Measurements from ENCODE around the gene B4GALT6. TPM values are rescaled to one million over a fixed set of nuclear protein-coding genes. Genes with fewer than 3 reads are reported as not detected.

Gene B4GALT6
- total RNA-seq, 1 donor from 2014 or later, result 17.7 TPM

- no peak overlapping the region for H3K27ac Mint-ChIP-seq (ENCODE audit: unreplicated experiment)
- no peaks in the 10 kb centered on the region for H3K9me3 Mint-ChIP-seq (ENCODE audit: unreplicated experiment)
- Histone ChIP-seq H4K20me1 (ENCODE audit: insufficient read depth, low read length) (no peaks in the 10 kb centered on the region), H3K9me3 (ENCODE audit: insufficient read depth, low read depth, low read length) (peaks cover 2% of the 10 kb centered on the region), H3K27ac (ENCODE audit: low read depth, low read length) (no peak overlapping the region), H3K36me3 (ENCODE audit: insufficient read depth, low read length) (no peaks in the 10 kb centered on the region), H2AFZ (ENCODE audit: low read depth, low read length) (no peak overlapping the region), H3K27me3 (ENCODE audit: insufficient read depth, low read length) (peaks cover 3% of the 10 kb centered on the region), H3K9ac (ENCODE audit: low read length) (no peak overlapping the region), H3K79me2 (ENCODE audit: insufficient read depth, low read length) (no peaks in the 10 kb centered on the region), H3K4me2 (ENCODE audit: low read length) (no peak overlapping the region), H3K4me1 (ENCODE audit: insufficient read depth, low read length) (no peaks in the 10 kb centered on the region), H3K4me3 (ENCODE audit: insufficient read depth, low read depth, low read length) (no peak overlapping the region)
- FAIRE-seq, result no peak
- no peak for TF ChIP-seq CTCF (IDR thresholded peaks at IDR 0.05; ENCODE audit: insufficient read depth, low read depth, low read length)
- TF ChIP-seq EZH2 (IDR thresholded peaks at IDR 0.05; ENCODE audit: insufficient read depth, low read length), result no peak
- no peak for DNase-seq (ENCODE audit: low read depth)
- no peaks in the 10 kb centered on the region for H3K27me3 Mint-ChIP-seq (ENCODE audit: low read depth, unreplicated experiment)
- no peaks in the 10 kb centered on the region for H3K4me1 Mint-ChIP-seq (ENCODE audit: low read depth, unreplicated experiment)
- no peaks in the 10 kb centered on the region for H3K36me3 Mint-ChIP-seq (ENCODE audit: low read depth, unreplicated experiment)
- H3K4me3 Mint-ChIP-seq (ENCODE audit: unreplicated experiment), result no peak overlapping the region
Observed at GRCh38 chr18:31695989-31696388, 11.6 kb upstream of the B4GALT6 start.

- H3K27ac ChIP-seq (ENCODE audit: low read depth, low read length), result no peak overlapping the region
- no peaks in the 10 kb centered on the region for H3K4me1 ChIP-seq (ENCODE audit: insufficient read depth, low read length)
- Mint-ChIP-seq H3K27me3 (ENCODE audit: low read depth, unreplicated experiment) (no peaks in the 10 kb centered on the region), H3K36me3 (ENCODE audit: low read depth, unreplicated experiment) (no peaks in the 10 kb centered on the region), H3K4me1 (ENCODE audit: low read depth, unreplicated experiment) (no peaks in the 10 kb centered on the region), H3K4me3 (ENCODE audit: unreplicated experiment) (no peak overlapping the region), H3K9me3 (ENCODE audit: unreplicated experiment) (no peaks in the 10 kb centered on the region), H3K27ac (ENCODE audit: unreplicated experiment) (no peak overlapping the region)
- H2AFZ ChIP-seq (ENCODE audit: low read depth, low read length), result no peak overlapping the region
- no peaks in the 10 kb centered on the region for H4K20me1 ChIP-seq (ENCODE audit: insufficient read depth, low read length)
- H3K36me3 ChIP-seq (ENCODE audit: insufficient read depth, low read length), result no peaks in the 10 kb centered on the region
- DNase-seq (ENCODE audit: low read depth) (no peak), FAIRE-seq (no peak)
- H3K9ac ChIP-seq (ENCODE audit: low read length), result no peak overlapping the region
- H3K9me3 ChIP-seq (ENCODE audit: insufficient read depth, low read depth, low read length), result peaks cover 2% of the 10 kb centered on the region
- no peak for TF ChIP-seq CTCF (IDR thresholded peaks at IDR 0.05; ENCODE audit: insufficient read depth, low read depth, low read length)
- no peak for TF ChIP-seq EZH2 (IDR thresholded peaks at IDR 0.05; ENCODE audit: insufficient read depth, low read length)
- peaks cover 3% of the 10 kb centered on the region for H3K27me3 ChIP-seq (ENCODE audit: insufficient read depth, low read length)
- H3K4me2 ChIP-seq (ENCODE audit: low read length), result no peak overlapping the region
- no peaks in the 10 kb centered on the region for H3K79me2 ChIP-seq (ENCODE audit: insufficient read depth, low read length)
- H3K4me3 ChIP-seq (ENCODE audit: insufficient read depth, low read depth, low read length), result no peak overlapping the region
Observed at GRCh38 chr18:31694297-31694696, 9.9 kb upstream of the B4GALT6 start.

- Histone ChIP-seq H3K4me1 (ENCODE audit: insufficient read depth, low read length) (peaks cover 4% of the 10 kb centered on the region), H2AFZ (ENCODE audit: low read depth, low read length) (no peak overlapping the region), H3K4me2 (ENCODE audit: low read length) (no peak overlapping the region), H3K36me3 (ENCODE audit: insufficient read depth, low read length) (no peaks in the 10 kb centered on the region), H3K9ac (ENCODE audit: low read length) (no peak overlapping the region), H3K27ac (ENCODE audit: low read depth, low read length) (no peak overlapping the region), H3K9me3 (ENCODE audit: insufficient read depth, low read depth, low read length) (no peaks in the 10 kb centered on the region), H3K4me3 (ENCODE audit: insufficient read depth, low read depth, low read length) (no peak overlapping the region), H3K79me2 (ENCODE audit: insufficient read depth, low read length) (no peaks in the 10 kb centered on the region), H3K27me3 (ENCODE audit: insufficient read depth, low read length) (peaks cover 3% of the 10 kb centered on the region), H4K20me1 (ENCODE audit: insufficient read depth, low read length) (no peaks in the 10 kb centered on the region)
- Mint-ChIP-seq H3K27me3 (ENCODE audit: low read depth, unreplicated experiment) (no peaks in the 10 kb centered on the region), H3K9me3 (ENCODE audit: unreplicated experiment) (no peaks in the 10 kb centered on the region), H3K27ac (ENCODE audit: unreplicated experiment) (no peak overlapping the region), H3K4me1 (ENCODE audit: low read depth, unreplicated experiment) (peaks cover 4% of the 10 kb centered on the region), H3K4me3 (ENCODE audit: unreplicated experiment) (no peak overlapping the region), H3K36me3 (ENCODE audit: low read depth, unreplicated experiment) (no peaks in the 10 kb centered on the region)
- no peak for TF ChIP-seq CTCF (IDR thresholded peaks at IDR 0.05; ENCODE audit: insufficient read depth, low read depth, low read length)
- TF ChIP-seq EZH2 (IDR thresholded peaks at IDR 0.05; ENCODE audit: insufficient read depth, low read length), result no peak
- no peak for DNase-seq (ENCODE audit: low read depth)
- no peak for FAIRE-seq
Observed at GRCh38 chr18:31688606-31689005, 4.2 kb upstream of the B4GALT6 start.
